Measurements from ENCODE around the gene TPST1. TPM values are rescaled to one million over a fixed set of nuclear protein-coding genes. Genes with fewer than 3 reads are reported as not detected.
A peak's percentile ranks its signal among the peaks of the same experiment; 100 is the strongest.

Gene TPST1
- total and polyA plus RNA-seq, 5 donors from 2014 or later = 0.15 to 1.2 (median 0.24) TPM; not detected in 2

- Histone ChIP-seq H3K9me3 (ENCODE audit: control insufficient read depth in 2 of 2, low read length in 2 of 2) (no peaks in the 10 kb centered on the region), H3K27ac (ENCODE audit: insufficient read depth, low read length, poor library complexity, severe bottlenecking) (no peak overlapping the region), H3K4me3 (ENCODE audit: low read depth, low read length) (peak overlapping the region; percentile 26), H3K27me3 (ENCODE audit: control insufficient read depth, insufficient read depth, low read length) (peaks cover 29% of the 10 kb centered on the region), H3K36me3 (ENCODE audit: control insufficient read depth, insufficient read depth, low read length) (no peaks in the 10 kb centered on the region), H3K4me1 (ENCODE audit: control insufficient read depth, insufficient read depth, low read length, poor library complexity, severe bottlenecking) (peaks cover 15% of the 10 kb centered on the region)
- Mint-ChIP-seq H3K27ac (peak overlapping the region in 1 of 3 donors; percentile 79), H3K4me1 (peaks cover 0 to 37% (median 22%) of the 10 kb centered on the region in 4 donors), H3K9me3 (peaks cover 0 to 5% (median 0%) of the 10 kb centered on the region in 7 donors), H3K4me3 (peak overlapping the region; percentile 84 to 95 (median 88)), H3K36me3 (no peaks in the 10 kb centered on the region), H3K27me3 (peaks cover 68% of the 10 kb centered on the region)
- DNase-seq = no peak
- no peak for ATAC-seq (ENCODE audit: low read depth in 2 of 2)
Measured at GRCh38 chr7:66206119-66206933, 1.2 kb downstream of the TPST1 start.

GRCh38 chr7:66206934-66207240, 1.8 kb downstream of the TPST1 start:
- Histone ChIP-seq H3K27me3 (ENCODE audit: control insufficient read depth, insufficient read depth, low read length) (peaks cover 29% of the 10 kb centered on the region), H3K36me3 (ENCODE audit: control insufficient read depth, insufficient read depth, low read length) (no peaks in the 10 kb centered on the region), H3K9me3 (ENCODE audit: control insufficient read depth in 2 of 2, low read length in 2 of 2) (no peaks in the 10 kb centered on the region), H3K27ac (ENCODE audit: insufficient read depth, low read length, poor library complexity, severe bottlenecking) (no peak overlapping the region), H3K4me1 (ENCODE audit: control insufficient read depth, insufficient read depth, low read length, poor library complexity, severe bottlenecking) (peaks cover 15% of the 10 kb centered on the region), H3K4me3 (ENCODE audit: low read depth, low read length) (no peak overlapping the region)
- Mint-ChIP-seq H3K36me3 (no peaks in the 10 kb centered on the region), H3K9me3 (peaks cover 0 to 5% (median 0%) of the 10 kb centered on the region in 7 donors), H3K27me3 (peaks cover 63% of the 10 kb centered on the region), H3K27ac (no peak overlapping the region), H3K4me3 (peak overlapping the region; percentile 84 to 95 (median 88)), H3K4me1 (peaks cover 0 to 37% (median 22%) of the 10 kb centered on the region in 4 donors)
- ATAC-seq (ENCODE audit: low read depth in 2 of 2) (no peak), DNase-seq (no peak)

GRCh38 chr7:66207540-66207939, 2.4 kb downstream of the TPST1 start:
- DNase-seq = no peak
- no peak overlapping the region for H3K4me3 ChIP-seq (ENCODE audit: low read depth, low read length)
- Mint-ChIP-seq H3K36me3 (no peaks in the 10 kb centered on the region), H3K4me3 (peak overlapping the region; percentile 4 to 84 (median 39)), H3K4me1 (peaks cover 0 to 32% (median 20%) of the 10 kb centered on the region in 4 donors), H3K27me3 (peaks cover 57% of the 10 kb centered on the region), H3K27ac (no peak overlapping the region), H3K9me3 (peaks cover 0 to 5% (median 0%) of the 10 kb centered on the region in 7 donors)
- no peaks in the 10 kb centered on the region for H3K36me3 ChIP-seq (ENCODE audit: control insufficient read depth, insufficient read depth, low read length)
- H3K27me3 ChIP-seq (ENCODE audit: control insufficient read depth, insufficient read depth, low read length) = peaks cover 29% of the 10 kb centered on the region
- no peak for ATAC-seq (ENCODE audit: low read depth in 2 of 2)
- H3K27ac ChIP-seq (ENCODE audit: insufficient read depth, low read length, poor library complexity, severe bottlenecking) = no peak overlapping the region
- no peaks in the 10 kb centered on the region for H3K9me3 ChIP-seq (ENCODE audit: control insufficient read depth in 2 of 2, low read length in 2 of 2)
- peaks cover 15% of the 10 kb centered on the region for H3K4me1 ChIP-seq (ENCODE audit: control insufficient read depth, insufficient read depth, low read length, poor library complexity, severe bottlenecking)

GRCh38 chr7:66211429-66211828, 6.3 kb downstream of the TPST1 start:
- Histone ChIP-seq H3K4me1 (ENCODE audit: control insufficient read depth, insufficient read depth, low read length, poor library complexity, severe bottlenecking) (no peaks in the 10 kb centered on the region), H3K27ac (ENCODE audit: insufficient read depth, low read length, poor library complexity, severe bottlenecking) (no peak overlapping the region), H3K4me3 (ENCODE audit: low read depth, low read length) (no peak overlapping the region), H3K9me3 (ENCODE audit: control insufficient read depth in 2 of 2, low read length in 2 of 2) (no peaks in the 10 kb centered on the region), H3K27me3 (ENCODE audit: control insufficient read depth, insufficient read depth, low read length) (peaks cover 21% of the 10 kb centered on the region), H3K36me3 (ENCODE audit: control insufficient read depth, insufficient read depth, low read length) (no peaks in the 10 kb centered on the region)
- peaks cover 40% of the 10 kb centered on the region for H3K27me3 Mint-ChIP-seq
- H3K36me3 Mint-ChIP-seq = no peaks in the 10 kb centered on the region
- peaks cover 0 to 2% (median 0%) of the 10 kb centered on the region in 7 donors for H3K9me3 Mint-ChIP-seq
- H3K27ac Mint-ChIP-seq = no peak overlapping the region
- no peak for ATAC-seq (ENCODE audit: low read depth in 2 of 2)
- H3K4me3 Mint-ChIP-seq = no peak overlapping the region
- H3K4me1 Mint-ChIP-seq = peaks cover 0 to 25% (median 11%) of the 10 kb centered on the region in 4 donors
- no peak for DNase-seq

GRCh38 chr7:66213637-66214036, 8.5 kb downstream of the TPST1 start:
- Mint-ChIP-seq H3K9me3 (peaks cover 0 to 2% (median 0%) of the 10 kb centered on the region in 7 donors), H3K27me3 (peaks cover 23% of the 10 kb centered on the region), H3K4me3 (no peak overlapping the region), H3K36me3 (no peaks in the 10 kb centered on the region), H3K27ac (no peak overlapping the region), H3K4me1 (peaks cover 0 to 8% (median 3%) of the 10 kb centered on the region in 4 donors)
- Histone ChIP-seq H3K36me3 (ENCODE audit: control insufficient read depth, insufficient read depth, low read length) (no peaks in the 10 kb centered on the region), H3K4me3 (ENCODE audit: low read depth, low read length) (no peak overlapping the region), H3K9me3 (ENCODE audit: control insufficient read depth in 2 of 2, low read length in 2 of 2) (no peaks in the 10 kb centered on the region), H3K4me1 (ENCODE audit: control insufficient read depth, insufficient read depth, low read length, poor library complexity, severe bottlenecking) (no peaks in the 10 kb centered on the region), H3K27ac (ENCODE audit: insufficient read depth, low read length, poor library complexity, severe bottlenecking) (no peak overlapping the region), H3K27me3 (ENCODE audit: control insufficient read depth, insufficient read depth, low read length) (peaks cover 9% of the 10 kb centered on the region)
- DNase-seq = no peak
- ATAC-seq (ENCODE audit: low read depth in 2 of 2) = no peak

GRCh38 chr7:66216687-66217086, 11.6 kb downstream of the TPST1 start:
- Histone ChIP-seq H3K4me1 (ENCODE audit: control insufficient read depth, insufficient read depth, low read length, poor library complexity, severe bottlenecking) (no peaks in the 10 kb centered on the region), H3K4me3 (ENCODE audit: low read depth, low read length) (no peak overlapping the region), H3K27ac (ENCODE audit: insufficient read depth, low read length, poor library complexity, severe bottlenecking) (no peak overlapping the region), H3K36me3 (ENCODE audit: control insufficient read depth, insufficient read depth, low read length) (no peaks in the 10 kb centered on the region), H3K27me3 (ENCODE audit: control insufficient read depth, insufficient read depth, low read length) (peaks cover 3% of the 10 kb centered on the region), H3K9me3 (ENCODE audit: control insufficient read depth in 2 of 2, low read length in 2 of 2) (no peaks in the 10 kb centered on the region)
- Mint-ChIP-seq H3K4me3 (no peak overlapping the region), H3K9me3 (no peaks in the 10 kb centered on the region), H3K27ac (no peak overlapping the region), H3K4me1 (peaks cover 0 to 8% (median 3%) of the 10 kb centered on the region in 4 donors), H3K27me3 (peaks cover 18% of the 10 kb centered on the region), H3K36me3 (no peaks in the 10 kb centered on the region)
- ATAC-seq (ENCODE audit: low read depth in 2 of 2) = no peak
- no peak for DNase-seq

- Histone ChIP-seq H3K36me3 (ENCODE audit: control insufficient read depth, insufficient read depth, low read length) (no peaks in the 10 kb centered on the region), H3K4me3 (ENCODE audit: low read depth, low read length) (no peak overlapping the region), H3K9me3 (ENCODE audit: control insufficient read depth in 2 of 2, low read length in 2 of 2) (no peaks in the 10 kb centered on the region), H3K27me3 (ENCODE audit: control insufficient read depth, insufficient read depth, low read length) (peaks cover 3% of the 10 kb centered on the region), H3K4me1 (ENCODE audit: control insufficient read depth, insufficient read depth, low read length, poor library complexity, severe bottlenecking) (no peaks in the 10 kb centered on the region), H3K27ac (ENCODE audit: insufficient read depth, low read length, poor library complexity, severe bottlenecking) (no peak overlapping the region)
- Mint-ChIP-seq H3K4me1 (no peaks in the 10 kb centered on the region), H3K4me3 (no peak overlapping the region), H3K9me3 (peaks cover 0 to 2% (median 0%) of the 10 kb centered on the region in 7 donors), H3K36me3 (no peaks in the 10 kb centered on the region), H3K27me3 (peaks cover 9% of the 10 kb centered on the region), H3K27ac (no peak overlapping the region)
- DNase-seq = no peak
- ATAC-seq (ENCODE audit: low read depth in 2 of 2) = no peak
Measured at GRCh38 chr7:66219805-66220204, 14.7 kb downstream of the TPST1 start.

- Mint-ChIP-seq H3K27me3 (peaks cover 9% of the 10 kb centered on the region), H3K9me3 (peaks cover 0 to 2% (median 0%) of the 10 kb centered on the region in 7 donors), H3K4me1 (no peaks in the 10 kb centered on the region), H3K27ac (no peak overlapping the region), H3K36me3 (no peaks in the 10 kb centered on the region), H3K4me3 (no peak overlapping the region)
- Histone ChIP-seq H3K27ac (ENCODE audit: insufficient read depth, low read length, poor library complexity, severe bottlenecking) (no peak overlapping the region), H3K9me3 (ENCODE audit: control insufficient read depth in 2 of 2, low read length in 2 of 2) (no peaks in the 10 kb centered on the region), H3K36me3 (ENCODE audit: control insufficient read depth, insufficient read depth, low read length) (no peaks in the 10 kb centered on the region), H3K4me3 (ENCODE audit: low read depth, low read length) (no peak overlapping the region), H3K4me1 (ENCODE audit: control insufficient read depth, insufficient read depth, low read length, poor library complexity, severe bottlenecking) (no peaks in the 10 kb centered on the region), H3K27me3 (ENCODE audit: control insufficient read depth, insufficient read depth, low read length) (peaks cover 3% of the 10 kb centered on the region)
- DNase-seq = no peak
- no peak for ATAC-seq (ENCODE audit: low read depth in 2 of 2)
Measured at GRCh38 chr7:66221442-66221841, 16.3 kb downstream of the TPST1 start.

All from CD4-positive, CD25-positive, alpha-beta regulatory T cell (primary cell).